SU-DHL-6 (cell line): Measurements from ENCODE around the gene JMJD6.
"Not testable (repeated sequence)": the region's sequence is repeated elsewhere in the genome, so short reads cannot be mapped to it uniquely, and the experiment has no call there.

ENCODE experiments used
- H2AFZ ChIP-seq: fragments of 200-600 bp; sonication (generic); 2 replicates; pipeline ENCODE4 v1.6.1; 2014; ENCODE audit warnings: low read depth, mild to moderate bottlenecking, moderate library complexity, mixed read lengths, antibody characterized with exemption, low read length; ENCODE audit not compliant: severe bottlenecking
- H3F3A ChIP-seq: fragments of 200-600 bp; shearing (Covaris generic); 2 replicates; pipeline ENCODE4 v1.6.0; 2016; ENCODE audit warnings: antibody characterized with exemption, mild to moderate bottlenecking; ENCODE audit not compliant: insufficient read depth
- H3K27ac ChIP-seq: fragments of 200-600 bp; sonication (generic); 2 replicates; pipeline ENCODE4 v1.5.1; 2016; ENCODE audit warnings: low read depth, mild to moderate bottlenecking, low read length, moderate library complexity, mixed read lengths
- H3K27me3 ChIP-seq: fragments of 200-600 bp; sonication (generic), shearing (Covaris generic); 2 replicates; pipeline ENCODE4 v1.6.0; 2014; ENCODE audit warnings: mild to moderate bottlenecking, low read length
- H3K36me3 ChIP-seq: fragments of 200-600 bp; sonication (generic); 2 replicates; pipeline ENCODE4 v1.6.1; 2014; ENCODE audit warnings: mild to moderate bottlenecking, low read length, mixed read lengths
- H3K4me2 ChIP-seq: fragments of 300-600, 200-600 bp; shearing (Covaris generic), sonication (generic); 2 replicates; pipeline ENCODE4 v1.6.0; 2014; ENCODE audit warnings: low read length, low read depth, mild to moderate bottlenecking; ENCODE audit not compliant: poor library complexity, severe bottlenecking
- H3K4me3 ChIP-seq: fragments of 200-600 bp; sonication (generic); 2 replicates; pipeline ENCODE4 v1.5.1; 2014; ENCODE audit warnings: antibody characterized with exemption, low read length, mild to moderate bottlenecking, mixed read lengths; ENCODE audit not compliant: insufficient read depth, poor library complexity, severe bottlenecking
- H3K79me2 ChIP-seq: fragments of 200-600 bp; sonication (generic); 2 replicates; pipeline ENCODE4 v1.6.1; 2014; ENCODE audit warnings: mild to moderate bottlenecking, low read length, moderate library complexity; ENCODE audit not compliant: insufficient read depth
- H3K9ac ChIP-seq: fragments of 200-600 bp; sonication (generic); 2 replicates; pipeline ENCODE4 v1.7.0; 2014; ENCODE audit warnings: mild to moderate bottlenecking, low read length
- H3K9me2 ChIP-seq: fragments of 200-600 bp; sonication (generic); replicated peaks from 2 replicates; pipeline ENCODE4 v1.6.1; 2014; ENCODE audit warnings: low read length; ENCODE audit not compliant: insufficient read depth
- H3K9me3 ChIP-seq: fragments of 200-600 bp; sonication (generic); 2 replicates; pipeline ENCODE4 v1.6.1; 2014; ENCODE audit warnings: low read length, mixed read lengths; ENCODE audit not compliant: insufficient read depth
- H4K20me1 ChIP-seq: fragments of 200-600 bp; sonication (generic); 2 replicates; pipeline ENCODE4 v1.6.1; 2014; ENCODE audit warnings: low read depth, mild to moderate bottlenecking, antibody characterized with exemption, low read length, moderate library complexity, mixed read lengths
- EZH2phosphoT487 ChIP-seq: fragments of 200-600 bp; sonication (generic), shearing (Covaris generic); conservative IDR thresholded peaks from 2 replicates; pipeline ENCODE4 v1.6.1; 2018; ENCODE audit warnings: mild to moderate bottlenecking, antibody characterized with exemption, low read length, moderate library complexity, mixed read lengths
- TF ChIP-seq, protein P1 (sequence below): fragments of 200-600 bp; sonication (generic); IDR thresholded peaks from one replicate; pipeline ENCODE4 v1.5.1; 2017; ENCODE audit warnings: antibody characterized with exemption, mild to moderate bottlenecking, low read length, moderate library complexity; ENCODE audit not compliant: insufficient read depth, poor library complexity, severe bottlenecking

The JMJD6 gene

GRCh38 chr17:76733618-76733957 is 7.2 kb upstream of the JMJD6 start:
- Histone ChIP-seq H2AFZ (no peak overlapping the region), H3K27me3 (no peaks in the 10 kb centered on the region), H3F3A (peaks cover 66% of the 10 kb centered on the region), H3K9ac (0 out of 2 replicates have a peak overlapping the region, but pooled peaks have one; percentile 100), H3K4me3 (no peak overlapping the region), H3K79me2 (peaks cover 81% of the 10 kb centered on the region), H3K9me3 (no peaks in the 10 kb centered on the region), H3K9me2 (no peaks in the 10 kb centered on the region), H4K20me1 (peaks cover 19% of the 10 kb centered on the region), H3K27ac (peak overlapping the region; percentile 94; the same call in 1 of the 2 replicates), H3K4me2 (peak overlapping the region; percentile 98), H3K36me3 (peaks cover 49% of the 10 kb centered on the region)
- TF ChIP-seq EZH2phosphoT487 = no peak
- TF ChIP-seq, protein P1, sequence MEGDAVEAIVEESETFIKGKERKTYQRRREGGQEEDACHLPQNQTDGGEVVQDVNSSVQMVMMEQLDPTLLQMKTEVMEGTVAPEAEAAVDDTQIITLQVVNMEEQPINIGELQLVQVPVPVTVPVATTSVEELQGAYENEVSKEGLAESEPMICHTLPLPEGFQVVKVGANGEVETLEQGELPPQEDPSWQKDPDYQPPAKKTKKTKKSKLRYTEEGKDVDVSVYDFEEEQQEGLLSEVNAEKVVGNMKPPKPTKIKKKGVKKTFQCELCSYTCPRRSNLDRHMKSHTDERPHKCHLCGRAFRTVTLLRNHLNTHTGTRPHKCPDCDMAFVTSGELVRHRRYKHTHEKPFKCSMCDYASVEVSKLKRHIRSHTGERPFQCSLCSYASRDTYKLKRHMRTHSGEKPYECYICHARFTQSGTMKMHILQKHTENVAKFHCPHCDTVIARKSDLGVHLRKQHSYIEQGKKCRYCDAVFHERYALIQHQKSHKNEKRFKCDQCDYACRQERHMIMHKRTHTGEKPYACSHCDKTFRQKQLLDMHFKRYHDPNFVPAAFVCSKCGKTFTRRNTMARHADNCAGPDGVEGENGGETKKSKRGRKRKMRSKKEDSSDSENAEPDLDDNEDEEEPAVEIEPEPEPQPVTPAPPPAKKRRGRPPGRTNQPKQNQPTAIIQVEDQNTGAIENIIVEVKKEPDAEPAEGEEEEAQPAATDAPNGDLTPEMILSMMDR = no peak

- no peak overlapping the region for H3K4me3 ChIP-seq
- peaks cover 81% of the 10 kb centered on the region for H3K79me2 ChIP-seq
- H3K9me3 ChIP-seq = no peaks in the 10 kb centered on the region
- peaks cover 19% of the 10 kb centered on the region for H4K20me1 ChIP-seq
- H2AFZ ChIP-seq = no peak overlapping the region
- peak overlapping the region; percentile 94 for H3K27ac ChIP-seq
- no peak for TF ChIP-seq EZH2phosphoT487
- TF ChIP-seq, protein P1 = no peak
- H3F3A ChIP-seq = peaks cover 68% of the 10 kb centered on the region
- 0 out of 2 replicates have a peak overlapping the region, but pooled peaks have one; percentile 100 for H3K9ac ChIP-seq
- H3K36me3 ChIP-seq = peaks cover 49% of the 10 kb centered on the region
- H3K9me2 ChIP-seq = no peaks in the 10 kb centered on the region
- no peaks in the 10 kb centered on the region for H3K27me3 ChIP-seq
- peak overlapping the region; percentile 98 for H3K4me2 ChIP-seq
Observed at GRCh38 chr17:76732734-76733617, 6.6 kb upstream of the JMJD6 start.

- H3K79me2 ChIP-seq = peaks cover 89% of the 10 kb centered on the region
- H3K27ac ChIP-seq = peak overlapping the region; percentile 94
- not testable (repeated sequence) for H3K9ac ChIP-seq, H3K9me3 ChIP-seq, H2AFZ ChIP-seq, H3K9me2 ChIP-seq, H3K27me3 ChIP-seq, H3K4me3 ChIP-seq
- H3K4me2 ChIP-seq = peak overlapping the region; percentile 98
- peaks cover 49% of the 10 kb centered on the region for H3K36me3 ChIP-seq
- H4K20me1 ChIP-seq = peaks cover 19% of the 10 kb centered on the region
- peaks cover 77% of the 10 kb centered on the region for H3F3A ChIP-seq
Observed at GRCh38 chr17:76731800-76732733, 5.7 kb upstream of the JMJD6 start.
